Measurements from ENCODE around the gene MAP4.

GRCh38 chr3:47871389-47871788, 144.8 kb downstream of the MAP4 start:
- TF ChIP-seq CTCF (IDR thresholded peaks at IDR 0.05) (no peak), EZH2 (IDR thresholded peaks at IDR 0.05; ENCODE audit: borderline replicate concordance, insufficient read depth, low read depth, low read length, poor library complexity, severe bottlenecking) (no peak)
